Coronary artery (tissue), 2 donors: Measurements from ENCODE around the gene SSC4D.
"Not testable (repeated sequence)": the region's sequence is repeated elsewhere in the genome, so short reads cannot be mapped to it uniquely, and the experiment has no call there.

Experiments
- DNase-seq: peaks from one replicate; pipeline ENCODE4 v3.0.0-alpha.2; 2017; ENCODE audit warnings: low spot score
- H3K27ac ChIP-seq, 2 donors: fragments of 200-600 bp; sonication (generic); one replicate each; pipeline ENCODE4 v1.5.1; 2016 to 2019
- H3K4me3 ChIP-seq: fragments of 200-600 bp; sonication (generic); 2 replicates; pipeline ENCODE4 v1.5.1; 2016; ENCODE audit warnings: mild to moderate bottlenecking, moderate library complexity
- TF ChIP-seq, protein P1 (sequence below): fragments of 200-600 bp; sonication (generic); IDR thresholded peaks from one replicate; pipeline ENCODE4 v1.5.1; 2019; ENCODE audit warnings: antibody characterized with exemption

SSC4D gene

GRCh38 chr7:76424413-76425111, 15.1 kb upstream of the SSC4D start, which contains the start of gene ZP3:
ZP3 (plus strand) TSS chr7:76424950; CDS start chr7:76424965, 15 bp downstream.
- Histone ChIP-seq H3K27ac (no peak within 1 kb of the TSS), H3K4me3 (no peak within 1 kb of the TSS)
- TF ChIP-seq, protein P1, sequence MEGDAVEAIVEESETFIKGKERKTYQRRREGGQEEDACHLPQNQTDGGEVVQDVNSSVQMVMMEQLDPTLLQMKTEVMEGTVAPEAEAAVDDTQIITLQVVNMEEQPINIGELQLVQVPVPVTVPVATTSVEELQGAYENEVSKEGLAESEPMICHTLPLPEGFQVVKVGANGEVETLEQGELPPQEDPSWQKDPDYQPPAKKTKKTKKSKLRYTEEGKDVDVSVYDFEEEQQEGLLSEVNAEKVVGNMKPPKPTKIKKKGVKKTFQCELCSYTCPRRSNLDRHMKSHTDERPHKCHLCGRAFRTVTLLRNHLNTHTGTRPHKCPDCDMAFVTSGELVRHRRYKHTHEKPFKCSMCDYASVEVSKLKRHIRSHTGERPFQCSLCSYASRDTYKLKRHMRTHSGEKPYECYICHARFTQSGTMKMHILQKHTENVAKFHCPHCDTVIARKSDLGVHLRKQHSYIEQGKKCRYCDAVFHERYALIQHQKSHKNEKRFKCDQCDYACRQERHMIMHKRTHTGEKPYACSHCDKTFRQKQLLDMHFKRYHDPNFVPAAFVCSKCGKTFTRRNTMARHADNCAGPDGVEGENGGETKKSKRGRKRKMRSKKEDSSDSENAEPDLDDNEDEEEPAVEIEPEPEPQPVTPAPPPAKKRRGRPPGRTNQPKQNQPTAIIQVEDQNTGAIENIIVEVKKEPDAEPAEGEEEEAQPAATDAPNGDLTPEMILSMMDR = no peak
- DNase-seq = no peak

DNA sequence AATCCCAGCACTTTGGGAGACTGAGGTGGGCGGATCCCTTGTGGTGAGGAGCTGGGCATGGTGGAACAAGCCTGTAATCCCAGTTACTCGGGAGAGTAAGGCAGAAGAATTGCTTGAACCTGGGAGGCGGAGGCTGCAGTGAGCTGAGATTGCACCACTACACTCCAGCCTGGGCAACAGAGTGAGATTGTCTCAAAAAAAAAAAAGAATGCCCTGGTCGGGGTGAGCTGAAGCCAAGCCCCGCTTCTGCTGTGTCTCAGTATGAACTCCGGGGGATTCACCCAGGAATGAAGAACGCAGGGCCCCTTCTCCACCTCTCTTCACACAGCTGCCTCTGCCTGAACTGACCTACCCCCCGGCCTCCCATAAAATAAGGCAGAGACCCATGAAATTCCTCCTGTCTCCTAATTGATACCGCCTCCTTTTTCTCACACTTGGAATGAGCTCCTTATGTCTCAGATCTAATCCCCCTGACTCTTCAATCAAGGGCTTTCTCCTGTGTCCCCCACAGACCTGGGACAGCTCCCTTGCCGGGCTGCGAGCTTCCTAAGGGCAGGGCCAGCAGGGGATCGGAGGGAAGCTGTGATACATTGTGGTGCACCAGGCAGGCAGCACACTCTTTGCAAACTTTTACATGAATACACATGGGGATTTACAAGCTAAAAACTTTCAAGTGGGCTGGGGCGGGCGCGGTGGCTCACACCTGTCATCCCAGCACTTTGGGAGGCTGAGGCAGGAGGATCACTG, 14.3 kb upstream of the SSC4D start:
- H3K4me3 ChIP-seq = no peak overlapping the region
- H3K27ac ChIP-seq = no peak overlapping the region
- TF ChIP-seq, protein P1 = no peak
- no peak for DNase-seq

GRCh38 chr7:76421097-76421496, 11.6 kb upstream of the SSC4D start:
- H3K27ac ChIP-seq, DNase-seq, H3K4me3 ChIP-seq: not testable (repeated sequence)

- not testable (repeated sequence) for H3K4me3 ChIP-seq, DNase-seq, H3K27ac ChIP-seq
Observed at GRCh38 chr7:76417654-76418310, 8.3 kb upstream of the SSC4D start.

DNA sequence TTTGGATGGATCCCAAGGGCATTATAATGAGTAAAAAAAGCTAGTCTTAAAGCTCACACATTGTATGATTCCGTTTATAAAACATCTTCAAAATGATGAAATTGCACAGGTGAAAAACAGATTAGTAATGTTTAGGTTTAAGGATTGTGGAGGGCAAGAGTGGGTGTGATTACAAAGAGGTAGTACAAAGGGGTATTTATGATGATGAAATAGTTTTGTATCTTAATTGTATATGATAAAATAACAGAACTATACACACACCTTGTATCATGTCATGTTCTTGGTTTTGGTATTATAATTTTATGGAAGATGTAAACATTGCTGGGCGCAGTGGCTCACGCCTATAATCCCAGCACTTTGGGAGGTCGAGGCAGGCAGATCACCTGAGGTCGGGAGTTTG, 2.8 kb upstream of the SSC4D start:
- no peak overlapping the region for H3K4me3 ChIP-seq
- no peak overlapping the region for H3K27ac ChIP-seq
- TF ChIP-seq, protein P1 = no peak
- DNase-seq = no peak

GRCh38 chr7:76411626-76412025, 2.1 kb upstream of the SSC4D start:
- no peak overlapping the region for H3K4me3 ChIP-seq
- DNase-seq = no peak
- H3K27ac ChIP-seq = no peak overlapping the region
- TF ChIP-seq, protein P1 = no peak

- Histone ChIP-seq H3K4me3 (no peak overlapping the region), H3K27ac (no peak overlapping the region)
- TF ChIP-seq, protein P1 = no peak
Observed at GRCh38 chr7:76408121-76408560, 1.4 kb downstream of the SSC4D start.

DNA sequence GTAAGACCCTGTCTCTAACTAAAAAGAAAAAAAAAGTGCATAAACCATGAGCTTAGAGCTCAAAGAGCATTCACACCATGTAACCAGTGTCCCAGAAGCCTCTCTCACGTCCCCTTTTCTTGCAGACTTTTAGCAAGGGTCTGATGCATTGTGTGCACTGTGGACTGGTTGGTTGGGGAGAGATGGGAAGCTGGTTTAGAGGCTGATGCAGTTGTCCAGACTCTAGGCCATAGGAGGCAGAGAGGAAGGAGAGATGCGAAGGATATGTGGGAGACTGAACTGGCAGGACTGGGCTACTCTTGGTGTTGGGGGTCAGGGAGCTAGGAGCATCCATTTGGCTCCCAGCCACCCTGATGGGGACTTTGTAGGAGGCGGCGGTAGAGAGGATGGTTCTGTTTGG, 1.8 kb downstream of the SSC4D start:
- no peak overlapping the region for H3K27ac ChIP-seq
- DNase-seq = no peak
- H3K4me3 ChIP-seq = no peak overlapping the region
- TF ChIP-seq, protein P1 = no peak

More at GRCh38 chr7:76408121-76408560, 1.4 kb downstream of the SSC4D start:
- DNase-seq = no peak
